H9 (cell line): ENCODE data around the gene TRPM2. TPM values are rescaled to one million over a fixed set of nuclear protein-coding genes. Genes with fewer than 3 reads are reported as not detected.

Experiments
- DNase-seq: peaks from one replicate; pipeline ENCODE4 v3.0.0-alpha.2; 2017
- H2AFZ ChIP-seq: one replicate; pipeline ENCODE4 v1.6.1; 2013; ENCODE audit warnings: mild to moderate bottlenecking, low read length, control low read depth, moderate library complexity
- H2AK5ac ChIP-seq: 2 replicates; pipeline ENCODE4 v1.6.1; 2013; ENCODE audit warnings: low read length, control low read depth, mixed read lengths; ENCODE audit not compliant: insufficient read length
- H2BK120ac ChIP-seq: one replicate; pipeline ENCODE4 v1.6.1; 2013; ENCODE audit warnings: low read depth, mild to moderate bottlenecking, low read length, control low read depth, inconsistent platforms; ENCODE audit not compliant: poor library complexity, severe bottlenecking
- H2BK12ac ChIP-seq: 2 replicates; pipeline ENCODE4 v1.6.1; 2013; ENCODE audit warnings: low read length, control low read depth, mixed read lengths, low read depth; ENCODE audit not compliant: insufficient read length
- H2BK15ac ChIP-seq: 2 replicates; pipeline ENCODE4 v1.6.1; 2013; ENCODE audit warnings: low read depth, low read length, control low read depth
- H2BK20ac ChIP-seq: one replicate; pipeline ENCODE4 v1.6.1; 2013; ENCODE audit warnings: low read depth, mild to moderate bottlenecking, low read length, control low read depth, inconsistent platforms; ENCODE audit not compliant: poor library complexity, severe bottlenecking
- H2BK5ac ChIP-seq: 2 replicates; pipeline ENCODE4 v1.6.1; 2013; ENCODE audit warnings: low read length, control low read depth, mixed read lengths; ENCODE audit not compliant: insufficient read length
- H3K14ac ChIP-seq: 2 replicates; pipeline ENCODE4 v1.6.1; 2013; ENCODE audit warnings: low read length, control low read depth; ENCODE audit not compliant: insufficient read depth
- H3K18ac ChIP-seq: 2 replicates; pipeline ENCODE4 v1.6.1; 2013; ENCODE audit warnings: low read depth, mild to moderate bottlenecking, mixed read lengths, low read length, control low read depth; ENCODE audit not compliant: insufficient read length
- H3K23ac ChIP-seq: 2 replicates; pipeline ENCODE4 v1.6.1; 2013; ENCODE audit warnings: low read length, control low read depth, mixed read lengths, low read depth; ENCODE audit not compliant: insufficient read length
- H3K23me2 ChIP-seq: 2 replicates; pipeline ENCODE4 v1.6.1; 2013; ENCODE audit warnings: low read depth, mild to moderate bottlenecking, mixed read lengths, low read length, control low read depth; ENCODE audit not compliant: insufficient read length, poor library complexity, severe bottlenecking
- H3K27ac ChIP-seq: 2 replicates; pipeline ENCODE4 v1.5.1; 2013; ENCODE audit warnings: low read length, control low read depth, mixed read lengths, low read depth; ENCODE audit not compliant: insufficient read length
- H3K27me3 ChIP-seq: 2 replicates; pipeline ENCODE4 v1.6.1; 2013; ENCODE audit warnings: low read length, control low read depth, inconsistent platforms; ENCODE audit not compliant: insufficient read depth
- H3K4ac ChIP-seq: 2 replicates; pipeline ENCODE4 v1.6.1; 2013; ENCODE audit warnings: low read depth, mild to moderate bottlenecking, control low read depth, inconsistent platforms, low read length, moderate library complexity
- H3K4me1 ChIP-seq: 2 replicates; pipeline ENCODE4 v1.6.1; 2013; ENCODE audit warnings: low read length, control low read depth, inconsistent platforms; ENCODE audit not compliant: insufficient read depth
- H3K4me2 ChIP-seq: 2 replicates; pipeline ENCODE4 v1.6.1; 2013; ENCODE audit warnings: low read length, control low read depth, mixed read lengths; ENCODE audit not compliant: insufficient read length, insufficient read depth
- H3K56ac ChIP-seq: 2 replicates; pipeline ENCODE4 v1.6.1; 2013; ENCODE audit warnings: low read depth, mild to moderate bottlenecking, mixed read lengths, low read length, control low read depth; ENCODE audit not compliant: insufficient read length
- H3K79me1 ChIP-seq: 2 replicates; pipeline ENCODE4 v1.6.1; 2013; ENCODE audit warnings: low read depth, mild to moderate bottlenecking, moderate library complexity, low read length, control low read depth, inconsistent platforms; ENCODE audit not compliant: insufficient read depth, poor library complexity, severe bottlenecking
- H3K79me2 ChIP-seq: 2 replicates; pipeline ENCODE4 v1.6.1; 2013; ENCODE audit warnings: low read length, control low read depth, inconsistent platforms; ENCODE audit not compliant: insufficient read depth
- H3K9ac ChIP-seq: 2 replicates; pipeline ENCODE4 v1.6.1; 2013; ENCODE audit warnings: low read length, control low read depth, mixed read lengths; ENCODE audit not compliant: insufficient read length; ENCODE audit errors: extremely low read depth
- H3K9me3 ChIP-seq: one replicate; pipeline ENCODE4 v1.6.1; 2013; ENCODE audit warnings: low read depth, low read length, inconsistent platforms; ENCODE audit not compliant: control insufficient read depth
- H3T11ph ChIP-seq: one replicate; pipeline ENCODE4 v1.6.1; 2013; ENCODE audit warnings: mild to moderate bottlenecking, low read length, control low read depth, inconsistent platforms
- H4K20me1 ChIP-seq: one replicate; pipeline ENCODE4 v1.6.1; 2013; ENCODE audit not compliant: control insufficient read depth, insufficient read length, insufficient read depth
- H4K5ac ChIP-seq: 2 replicates; pipeline ENCODE4 v1.6.1; 2013; ENCODE audit warnings: low read depth, mild to moderate bottlenecking, mixed read lengths, low read length, control low read depth; ENCODE audit not compliant: insufficient read length
- H4K8ac ChIP-seq: replicated peaks from 2 replicates; pipeline ENCODE4 v1.6.1; 2013; ENCODE audit warnings: low read length, control low read depth, mixed read lengths, low read depth; ENCODE audit not compliant: insufficient read length
- H4K91ac ChIP-seq: 2 replicates; pipeline ENCODE4 v1.6.1; 2013; ENCODE audit warnings: low read depth, mild to moderate bottlenecking, moderate library complexity, mixed read lengths, low read length, control low read depth; ENCODE audit not compliant: insufficient read length
- H3K27ac Mint-ChIP-seq, 3 experiments: 2 replicates in 2 of 3; 3 replicates in 1 of 3; pipeline ENCODE4 v1.8.0; 2020 to 2021; ENCODE audit warnings: mixed read lengths in 3 of 3, mild to moderate bottlenecking in 1 of 3, moderate library complexity in 1 of 3
- H3K27me3 Mint-ChIP-seq: 2 replicates; pipeline ENCODE4 v1.8.0; 2021; ENCODE audit warnings: low read depth, mild to moderate bottlenecking, moderate library complexity, mixed read lengths
- H3K36me3 Mint-ChIP-seq, 3 experiments: 2 replicates in 2 of 3; 3 replicates in 1 of 3; pipeline ENCODE4 v1.8.0; 2020 to 2021; ENCODE audit warnings: low read depth in 3 of 3, mixed read lengths in 3 of 3; ENCODE audit not compliant: insufficient read depth in 1 of 3
- H3K4me1 Mint-ChIP-seq, 2 experiments: 2 replicates each; pipeline ENCODE4 v1.8.0; 2020; ENCODE audit warnings: mixed read lengths in 2 of 2
- H3K4me3 Mint-ChIP-seq, 2 experiments: 2 replicates in 1 of 2; 3 replicates in 1 of 2; pipeline ENCODE4 v1.8.0; 2020 to 2021; ENCODE audit warnings: mild to moderate bottlenecking in 2 of 2, mixed read lengths in 2 of 2, moderate library complexity in 1 of 2
- H3K9me3 Mint-ChIP-seq, 2 experiments: 2 replicates in 1 of 2; 3 replicates in 1 of 2; pipeline ENCODE4 v1.8.0; 2020; ENCODE audit warnings: mild to moderate bottlenecking in 2 of 2, mixed read lengths in 2 of 2, moderate library complexity in 1 of 2
- WGBS: extraction: QIAGEN DNeasy Blood & Tissue Kit; methylation state at CpG from one replicate; pipeline ENCODE4 v1.1.7; 2013; ENCODE audit warnings: missing lambda C conversion rate, low lambda C conversion rate, mixed read lengths; ENCODE audit not compliant: insufficient read length; ENCODE audit errors: extremely low coverage; 5-methylcytosine and 5-hydroxymethylcytosine counted together
- total RNA-seq: library from RNA; stranded (reverse); gene quantifications from 2 replicates; pipeline ENCODE4 v1.2.1, GENCODE V29; 2021
- TF ChIP-seq, protein P1 (sequence below): fragments of 200-600 bp; sonication (generic); conservative IDR thresholded peaks from 3 replicates; pipeline ENCODE4 v1.8.0; 2021; ENCODE audit warnings: antibody characterized with exemption, mild to moderate bottlenecking

Gene TRPM2
- total RNA-seq, 1 experiment from 2014 or later, result 0.68 TPM

DNA sequence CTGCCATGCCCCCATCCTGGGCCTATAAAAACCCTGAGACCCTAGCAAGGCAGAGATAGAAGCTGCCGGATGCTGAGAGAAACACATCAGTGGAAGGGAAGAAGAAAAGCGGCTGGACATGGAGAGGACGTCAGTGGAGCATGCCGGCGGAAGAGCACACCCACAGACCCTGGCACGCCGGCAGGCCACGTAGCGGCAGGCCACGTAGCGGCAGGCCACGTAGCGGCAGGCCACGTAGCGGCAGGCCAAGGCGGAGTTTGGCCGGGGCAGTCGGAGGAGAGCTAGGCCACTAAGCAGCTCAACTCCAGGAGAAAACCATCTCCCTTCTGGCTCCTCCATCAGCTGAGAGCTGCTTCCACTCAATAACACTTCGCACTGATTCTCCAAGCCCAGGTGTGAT, 137.0 kb downstream of the TRPM2 start:
- no peak overlapping the region for H2BK5ac ChIP-seq
- H4K20me1 ChIP-seq, result no peaks in the 10 kb centered on the region
- H2AK5ac ChIP-seq, result no peak overlapping the region
- H3K18ac ChIP-seq, result no peak overlapping the region
- no peaks in the 10 kb centered on the region for H3K27me3 ChIP-seq
- no CpG with 5 or more reads among the region's 19 CpGs for WGBS
- H3K4me1 ChIP-seq, result no peaks in the 10 kb centered on the region
- TF ChIP-seq, protein P1, sequence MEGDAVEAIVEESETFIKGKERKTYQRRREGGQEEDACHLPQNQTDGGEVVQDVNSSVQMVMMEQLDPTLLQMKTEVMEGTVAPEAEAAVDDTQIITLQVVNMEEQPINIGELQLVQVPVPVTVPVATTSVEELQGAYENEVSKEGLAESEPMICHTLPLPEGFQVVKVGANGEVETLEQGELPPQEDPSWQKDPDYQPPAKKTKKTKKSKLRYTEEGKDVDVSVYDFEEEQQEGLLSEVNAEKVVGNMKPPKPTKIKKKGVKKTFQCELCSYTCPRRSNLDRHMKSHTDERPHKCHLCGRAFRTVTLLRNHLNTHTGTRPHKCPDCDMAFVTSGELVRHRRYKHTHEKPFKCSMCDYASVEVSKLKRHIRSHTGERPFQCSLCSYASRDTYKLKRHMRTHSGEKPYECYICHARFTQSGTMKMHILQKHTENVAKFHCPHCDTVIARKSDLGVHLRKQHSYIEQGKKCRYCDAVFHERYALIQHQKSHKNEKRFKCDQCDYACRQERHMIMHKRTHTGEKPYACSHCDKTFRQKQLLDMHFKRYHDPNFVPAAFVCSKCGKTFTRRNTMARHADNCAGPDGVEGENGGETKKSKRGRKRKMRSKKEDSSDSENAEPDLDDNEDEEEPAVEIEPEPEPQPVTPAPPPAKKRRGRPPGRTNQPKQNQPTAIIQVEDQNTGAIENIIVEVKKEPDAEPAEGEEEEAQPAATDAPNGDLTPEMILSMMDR, result no peak
- no peak overlapping the region for H3K4me2 ChIP-seq
- no peak overlapping the region for H3K14ac ChIP-seq
- no peak for DNase-seq
- no peak overlapping the region for H2BK20ac ChIP-seq
- H3K9me3 ChIP-seq, result peaks cover 24% of the 10 kb centered on the region
- no peak overlapping the region for H3K56ac ChIP-seq
- peaks cover 6% of the 10 kb centered on the region for H3K79me1 ChIP-seq
- no peak overlapping the region for H2BK15ac ChIP-seq
- no peak overlapping the region for H3T11ph ChIP-seq
- H2BK12ac ChIP-seq, result no peak overlapping the region
- H2AFZ ChIP-seq, result no peak overlapping the region
- Mint-ChIP-seq H3K9me3 (peaks cover 28 to 34% of the 10 kb centered on the region in 2 experiments), H3K4me3 (no peak overlapping the region), H3K4me1 (peaks cover 7 to 12% of the 10 kb centered on the region in 2 experiments; a peak in 3 of 4 replicates), H3K27ac (no peak overlapping the region), H3K27me3 (peaks cover 2% of the 10 kb centered on the region; the same call in 1 of the 2 replicates), H3K36me3 (peaks cover 35 to 49% (median 41%) of the 10 kb centered on the region in 3 experiments)
- H3K23me2 ChIP-seq, result peaks cover 3% of the 10 kb centered on the region
- H3K23ac ChIP-seq, result no peak overlapping the region
- H3K79me2 ChIP-seq, result peaks cover 7% of the 10 kb centered on the region; the same call in 1 of the 2 replicates
- H4K91ac ChIP-seq, result no peak overlapping the region
- no peak overlapping the region for H4K8ac ChIP-seq
- no peak overlapping the region for H2BK120ac ChIP-seq
- H3K27ac ChIP-seq, result no peak overlapping the region
- H4K5ac ChIP-seq, result no peak overlapping the region
- H3K9ac ChIP-seq, result no peak overlapping the region
- H3K4ac ChIP-seq, result no peak overlapping the region
